ENCODE measurements around the gene CD320.
"Not testable (repeated sequence)": the region's sequence is repeated elsewhere in the genome, so short reads cannot be mapped to it uniquely, and the experiment has no call there.

The CD320 gene

GRCh38 chr19:8332976-8333766, 25.0 kb upstream of the CD320 start:
- DNase-seq = peak in 1 of 2 experiments; percentile 22

GRCh38 chr19:8331263-8331845, 23.2 kb upstream of the CD320 start:
- DNase-seq = no peak

DNA sequence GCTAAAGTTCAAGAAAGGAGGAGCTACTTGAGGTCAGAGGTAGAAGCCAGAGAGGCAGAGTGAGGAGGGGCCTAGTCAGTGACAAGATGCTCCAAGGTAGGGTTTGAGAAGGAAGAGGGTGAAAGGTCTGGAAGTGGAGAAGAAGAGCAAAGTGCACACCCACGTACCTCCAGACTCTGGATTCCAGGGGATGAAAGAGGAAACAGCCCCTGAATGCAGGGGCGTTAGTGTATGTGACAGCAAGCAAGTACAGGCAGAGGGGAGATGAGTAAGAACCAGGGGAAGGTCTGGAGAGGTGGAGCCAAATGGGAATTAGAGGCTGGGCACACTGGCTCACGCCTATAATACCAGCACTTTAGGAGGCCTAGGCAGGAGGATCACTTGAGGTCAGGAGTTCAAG, 21.8 kb upstream of the CD320 start:
- no peak for DNase-seq

GRCh38 chr19:8325454-8325853, 17.3 kb upstream of the CD320 start:
- DNase-seq = no peak

DNA sequence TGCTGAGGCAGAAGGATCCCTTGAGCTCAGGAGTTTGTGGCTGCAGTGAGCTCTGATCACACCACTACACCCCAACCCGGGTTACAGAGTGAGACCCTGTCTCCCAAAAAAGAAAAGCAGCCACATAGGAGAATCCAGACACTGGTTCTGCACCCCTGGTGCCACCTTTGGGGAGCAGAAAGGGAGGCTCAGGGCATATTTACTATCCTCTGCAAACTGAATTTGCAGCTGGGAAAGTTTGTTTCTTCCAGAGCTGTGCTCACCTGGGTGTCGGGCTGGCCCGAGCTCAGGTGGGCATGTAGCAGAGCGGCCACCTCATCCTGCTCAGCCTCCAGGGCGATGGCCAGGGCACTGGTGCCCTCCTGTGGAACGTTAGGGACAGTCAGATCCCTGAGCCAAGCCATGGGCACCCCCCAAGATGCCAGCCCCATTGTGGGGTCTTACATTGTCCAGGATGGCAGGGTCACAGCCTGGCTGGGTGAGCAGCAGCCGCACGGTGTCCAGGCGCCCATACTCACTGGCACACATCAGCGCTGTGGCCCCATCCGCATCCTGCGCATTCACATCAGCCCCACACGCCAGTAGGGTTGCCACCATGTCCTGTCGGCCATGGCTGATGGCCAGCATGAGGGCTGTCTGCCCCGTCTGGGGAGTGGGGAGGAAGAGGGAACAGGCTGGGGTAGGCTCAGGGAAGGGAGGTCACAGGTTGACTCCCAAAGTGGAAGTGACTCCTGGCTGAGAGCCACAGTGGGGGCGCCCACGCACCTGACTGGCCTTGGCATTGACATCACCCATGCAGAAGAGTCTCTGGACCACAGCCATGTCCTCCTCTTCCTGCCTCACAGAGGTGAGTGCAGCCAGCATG, 16.3 kb upstream of the CD320 start:
- DNase-seq = peak in 1 of 2 experiments; percentile 17

GRCh38 chr19:8323781-8324185, 15.6 kb upstream of the CD320 start:
- DNase-seq = no peak

GRCh38 chr19:8322638-8322997, 14.5 kb upstream of the CD320 start:
- no peak for DNase-seq

GRCh38 chr19:8321986-8322637, 14.0 kb upstream of the CD320 start:
- no peak for DNase-seq

- DNase-seq = peak; percentile 92 to 96
Observed at GRCh38 chr19:8321067-8321985, 13.2 kb upstream of the CD320 start, which contains the start of the genes NDUFA7 and RPS28. Gene NDUFA7 (minus strand): TSS chr19:8321375. CDS start chr19:8321358, 17 bp downstream. Gene RPS28 (plus strand): TSS chr19:8321496. CDS start chr19:8321531, 35 bp downstream.

GRCh38 chr19:8320564-8321066, 12.5 kb upstream of the CD320 start:
- no peak for DNase-seq

DNA sequence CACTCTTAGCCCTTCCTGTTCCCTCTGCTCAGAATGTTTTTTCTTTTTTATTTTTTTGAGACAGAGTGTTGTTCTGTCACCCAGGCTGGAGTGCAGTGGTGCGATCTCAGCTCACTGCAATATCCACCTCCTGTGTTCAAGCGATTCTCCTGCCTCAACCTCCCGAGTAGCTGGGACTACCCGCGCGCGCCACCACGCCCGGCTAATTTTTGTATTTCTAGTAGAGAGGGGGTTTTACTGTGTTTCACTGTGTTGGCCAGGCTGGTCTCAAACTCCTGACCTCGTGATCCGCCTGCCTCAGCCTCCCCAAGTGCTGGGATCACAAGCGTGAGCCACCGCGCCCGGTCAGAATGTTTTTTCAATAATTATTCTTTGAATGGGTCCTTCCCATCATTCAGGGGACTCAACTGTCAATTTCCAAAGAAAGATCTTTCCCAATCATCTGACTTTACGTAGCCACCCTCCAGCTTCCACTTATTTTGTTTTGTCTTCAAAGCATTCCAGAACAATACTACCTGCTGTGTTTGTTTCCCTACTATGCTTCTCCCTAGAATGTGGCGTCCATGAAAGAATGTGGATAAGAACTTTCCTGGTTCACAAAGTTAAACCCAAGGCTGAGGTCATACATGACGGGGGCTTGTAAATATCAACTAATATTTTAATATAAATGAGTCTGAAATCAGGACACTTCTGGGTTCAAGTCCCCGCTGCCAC, 11.8 kb upstream of the CD320 start:
- no peak for DNase-seq

DNA sequence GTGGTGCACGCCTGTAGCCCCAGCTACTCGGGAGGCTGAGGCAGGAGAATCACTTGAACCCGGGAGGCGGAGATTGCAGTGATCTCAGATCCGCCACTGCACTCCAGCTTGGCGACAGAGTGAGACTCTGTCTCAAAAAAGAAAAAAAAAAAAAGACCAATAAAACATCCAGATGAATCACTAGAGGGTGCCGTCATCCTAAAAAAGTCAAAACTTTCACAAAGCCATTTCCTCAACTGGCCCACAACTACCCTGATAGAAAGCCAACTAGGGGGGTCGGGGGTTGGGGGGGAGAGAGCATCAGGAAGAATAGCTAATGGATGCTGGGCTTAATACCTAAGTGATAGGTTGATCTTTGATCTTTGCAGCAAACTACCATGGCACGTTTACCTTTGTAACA, 10.7 kb upstream of the CD320 start:
- DNase-seq = not testable (repeated sequence)

- DNase-seq = no peak
Observed at GRCh38 chr19:8316351-8317125, 8.4 kb upstream of the CD320 start.

- DNase-seq = peak in 1 of 2 experiments; percentile 21
Observed at GRCh38 chr19:8314981-8315640, 7.0 kb upstream of the CD320 start.

DNA sequence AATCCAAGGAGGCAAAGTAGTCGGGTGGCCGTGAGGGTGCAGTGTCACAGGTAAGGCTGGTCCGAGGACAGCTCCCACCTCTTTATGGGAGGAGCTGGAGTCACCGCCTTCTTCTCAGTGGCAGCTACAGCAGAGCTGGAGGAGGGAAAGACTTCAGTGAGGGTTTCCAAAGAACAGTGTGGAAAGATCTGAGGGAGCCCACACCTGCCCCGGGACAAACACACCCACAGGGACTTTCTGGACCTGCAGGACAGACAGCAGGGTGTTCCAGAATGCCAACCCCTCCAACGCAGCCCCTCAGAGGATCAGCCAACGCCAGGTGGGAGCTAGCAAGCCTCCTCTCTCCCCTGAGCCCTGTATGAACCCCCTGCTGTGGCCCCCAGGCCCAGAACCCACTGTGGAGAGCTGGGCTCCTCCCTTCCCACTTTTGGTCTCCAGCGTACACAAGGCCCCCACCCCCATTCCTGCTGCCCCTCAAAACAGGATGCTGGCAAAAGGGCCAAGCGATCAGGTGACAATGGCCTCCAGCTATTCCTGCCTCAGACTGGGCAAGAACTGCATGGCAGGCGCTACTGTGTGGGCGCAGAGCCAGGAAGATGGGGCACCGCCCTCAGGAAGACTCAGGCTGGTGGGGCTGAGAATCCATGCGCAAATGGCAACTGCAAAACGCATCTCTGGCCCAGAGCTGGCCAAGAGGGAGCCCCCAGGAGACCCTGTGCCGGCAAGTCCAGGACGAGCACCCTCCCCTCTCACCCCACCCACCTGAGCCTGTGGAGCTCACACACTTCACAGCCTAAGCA, 3.5 kb upstream of the CD320 start:
- no peak for DNase-seq

DNA sequence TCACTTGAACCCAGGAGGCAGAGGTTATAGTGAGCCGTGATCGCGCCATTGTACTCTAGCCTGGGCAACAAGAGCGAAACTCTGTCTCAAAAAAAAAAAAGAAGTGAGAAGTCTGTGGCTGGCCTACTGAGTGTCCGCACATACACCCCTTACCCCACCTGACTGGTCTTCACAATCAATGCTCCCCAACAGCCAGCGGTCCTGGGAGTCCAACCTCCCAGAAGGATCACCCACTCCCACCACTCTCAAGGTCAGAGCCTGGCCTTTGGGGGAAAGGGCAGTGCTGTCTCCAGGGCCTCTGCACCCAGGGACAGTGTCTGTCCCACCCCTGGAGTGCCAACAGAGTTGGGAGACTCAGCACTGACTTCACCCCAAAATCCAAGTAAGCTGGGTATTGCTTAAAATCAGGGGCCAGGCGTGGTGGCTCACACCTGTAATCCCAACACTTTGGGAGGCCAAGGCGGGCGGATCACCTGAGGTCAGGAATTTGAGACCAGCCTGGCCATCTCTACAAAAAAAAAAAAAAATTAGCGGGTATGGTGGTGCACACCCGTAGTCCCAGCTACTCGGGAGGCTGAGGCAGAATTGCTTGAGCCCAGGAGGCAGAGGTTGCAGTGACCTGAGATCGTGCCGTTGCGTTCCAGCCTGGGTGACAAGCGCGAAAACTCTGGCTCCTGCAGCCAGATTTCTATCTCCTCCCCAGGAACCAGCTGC, 2.3 kb upstream of the CD320 start:
- DNase-seq = no peak

GRCh38 chr19:8308891-8309291, 733 bp upstream of the CD320 start:
- DNase-seq = no peak

- DNase-seq = peak in 1 of 2 experiments; percentile 41
Observed at GRCh38 chr19:8307400-8307964, 676 bp downstream of the CD320 start.
